Hepatic stellate cell (primary cell): ENCODE results near the gene MGAT4A.
"Not testable (repeated sequence)": the region's sequence is repeated elsewhere in the genome, so short reads cannot be mapped to it uniquely, and the experiment has no call there.

Experiments used
- DNase-seq: peaks from one replicate; pipeline ENCODE4 v3.0.0; 2011; ENCODE audit warnings: low spot score

The MGAT4A gene

GRCh38 chr2:98730053-98730706, 752 bp downstream of the MGAT4A start:
- no peak for DNase-seq

GRCh38 chr2:98729652-98730051, 1.3 kb downstream of the MGAT4A start:
- no peak for DNase-seq

GRCh38 chr2:98728088-98728718, 2.7 kb downstream of the MGAT4A start:
- not testable (repeated sequence) for DNase-seq

GRCh38 chr2:98727369-98728087, 3.4 kb downstream of the MGAT4A start:
- DNase-seq, result no peak

- no peak for DNase-seq
Observed at GRCh38 chr2:98726735-98727368, 4.1 kb downstream of the MGAT4A start.

GRCh38 chr2:98726205-98726604, 4.7 kb downstream of the MGAT4A start:
- no peak for DNase-seq

- no peak for DNase-seq
Observed at GRCh38 chr2:98720286-98720685, 10.6 kb downstream of the MGAT4A start.

- no peak for DNase-seq
Observed at GRCh38 chr2:98717621-98718020, 13.3 kb downstream of the MGAT4A start.

GRCh38 chr2:98716786-98717185, 14.1 kb downstream of the MGAT4A start:
- DNase-seq, result no peak

GRCh38 chr2:98715812-98716451, 15.0 kb downstream of the MGAT4A start:
- DNase-seq, result no peak

- no peak for DNase-seq
Observed at GRCh38 chr2:98713332-98714015, 17.5 kb downstream of the MGAT4A start.

GRCh38 chr2:98712145-98712544, 18.8 kb downstream of the MGAT4A start:
- DNase-seq, result no peak

GRCh38 chr2:98711506-98711905, 19.4 kb downstream of the MGAT4A start:
- DNase-seq, result no peak

GRCh38 chr2:98710734-98711133, 20.2 kb downstream of the MGAT4A start:
- DNase-seq, result no peak

- no peak for DNase-seq
Observed at GRCh38 chr2:98709535-98709934, 21.4 kb downstream of the MGAT4A start.

GRCh38 chr2:98708396-98709186, 22.3 kb downstream of the MGAT4A start:
- no peak for DNase-seq

GRCh38 chr2:98706591-98706990, 24.3 kb downstream of the MGAT4A start:
- no peak for DNase-seq

GRCh38 chr2:98705333-98705617, 25.7 kb downstream of the MGAT4A start:
- no peak for DNase-seq

GRCh38 chr2:98704499-98705332, 26.2 kb downstream of the MGAT4A start:
- no peak for DNase-seq

GRCh38 chr2:98703738-98704137, 27.2 kb downstream of the MGAT4A start:
- no peak for DNase-seq
